NOMO-1 treated with dmso at 0.1 percent for 144 hours (cell line): Measurements from ENCODE around the gene INPP5A.

Experiments
- DNase-seq: peaks from one replicate; lab custom pipeline; 2025; ENCODE audit not compliant: unreplicated experiment; lab: John Stamatoyannopoulos, UW

The INPP5A gene

DNA sequence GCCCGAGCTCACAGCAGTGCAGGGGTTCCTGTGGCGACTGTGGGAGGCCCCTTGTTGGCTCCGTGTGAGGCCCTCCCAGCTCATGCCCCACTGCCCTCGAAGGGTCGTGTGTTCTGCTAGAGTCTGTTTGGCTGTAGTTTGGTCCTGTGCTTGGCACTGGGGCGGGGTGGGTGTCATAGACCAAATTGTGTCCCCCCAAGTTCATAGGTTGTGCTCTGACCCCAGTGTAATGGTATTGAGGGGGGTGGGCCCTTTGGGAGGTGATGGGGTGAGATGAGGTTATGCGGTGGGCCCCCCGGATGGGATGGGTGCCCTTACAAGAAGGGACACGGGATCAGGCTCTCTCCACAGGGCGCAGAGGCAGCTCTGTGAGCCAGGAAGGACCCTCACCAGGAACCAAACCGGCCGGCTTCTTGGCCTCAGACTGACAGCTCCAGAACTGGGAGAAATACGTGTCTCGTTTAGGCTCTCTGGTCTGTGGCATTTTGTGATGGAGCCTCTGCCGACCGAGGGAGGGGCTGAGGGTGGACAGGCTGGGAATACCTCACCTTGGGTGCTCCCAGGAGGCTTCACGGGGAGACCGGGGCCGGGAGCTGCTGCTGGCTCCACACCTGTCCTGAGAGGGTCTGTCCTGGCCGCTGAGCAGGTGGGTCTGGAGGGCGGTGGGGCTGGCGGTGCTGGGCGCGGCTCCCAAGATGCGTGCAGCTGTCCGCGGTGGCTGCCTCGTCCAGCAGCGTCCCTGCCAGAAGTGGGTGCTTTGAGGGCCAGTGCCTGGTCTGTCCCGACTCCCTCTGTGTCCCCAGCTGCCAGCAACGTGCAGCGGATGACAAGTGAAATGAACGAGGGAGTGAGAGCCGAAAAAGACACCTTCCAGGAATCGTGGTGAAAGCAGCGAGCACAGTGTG is 89.4 kb downstream of the INPP5A start:
- DNase-seq, result no peak

GRCh38 chr10:132627666-132628531 is 90.3 kb downstream of the INPP5A start:
- DNase-seq, result no peak

- no peak for DNase-seq
Observed at GRCh38 chr10:132628966-132629900, 91.6 kb downstream of the INPP5A start.

- no peak for DNase-seq
Observed at GRCh38 chr10:132630156-132630555, 92.6 kb downstream of the INPP5A start.

DNA sequence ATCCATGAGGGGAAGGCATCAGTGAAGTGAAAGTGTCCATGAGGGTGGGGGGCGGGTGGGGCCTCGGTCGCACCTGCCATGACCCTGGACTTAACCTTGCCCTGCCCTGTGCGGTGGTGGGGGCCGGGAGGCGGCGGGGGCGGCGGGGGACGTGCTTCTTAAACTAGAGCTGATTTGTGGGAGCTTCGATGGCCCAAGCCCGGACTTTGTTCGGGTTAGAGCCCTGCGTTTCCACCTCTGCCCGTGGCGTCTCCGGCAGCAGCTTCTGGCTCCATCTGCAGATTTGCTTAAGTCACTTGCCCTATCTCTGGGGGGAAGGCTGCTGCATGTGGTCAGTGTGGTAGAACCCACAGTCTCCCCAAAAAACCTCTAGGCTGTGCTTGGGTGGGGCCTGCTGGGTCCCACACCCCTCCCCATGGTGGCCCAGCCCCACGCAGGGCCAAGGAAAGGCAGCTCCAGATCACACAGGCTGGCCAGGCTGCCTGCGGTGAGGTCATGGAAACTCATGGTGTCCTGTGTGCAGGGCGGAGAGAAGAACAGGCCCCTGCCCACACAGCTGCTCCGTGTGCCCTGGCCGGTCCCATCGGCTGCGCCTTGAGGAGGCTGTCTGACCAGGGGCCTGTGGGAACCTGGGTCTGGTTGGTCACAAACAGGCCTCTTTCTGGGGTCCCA is 93.2 kb downstream of the INPP5A start:
- DNase-seq, result no peak

DNA sequence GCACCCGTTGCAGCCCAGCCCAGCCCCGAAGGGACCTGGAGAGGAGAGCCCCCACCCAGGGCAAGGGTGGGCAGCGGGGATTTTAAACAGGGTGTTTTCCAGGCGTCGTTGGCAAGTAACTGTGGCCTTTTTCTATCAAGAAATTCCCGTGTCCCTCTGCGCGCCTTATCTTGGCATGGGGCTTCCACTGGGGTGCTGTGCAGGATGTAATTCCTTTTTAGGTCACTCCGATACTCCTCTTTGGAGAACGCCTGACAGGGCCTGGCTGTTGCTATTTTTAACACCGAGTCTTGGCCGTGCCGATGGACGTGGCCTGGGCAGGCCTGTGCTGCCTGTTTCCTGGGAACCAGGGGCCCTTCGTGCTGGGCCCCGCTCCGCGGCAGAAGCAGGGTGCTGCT is 93.8 kb downstream of the INPP5A start:
- DNase-seq, result no peak

- no peak for DNase-seq
Observed at GRCh38 chr10:132632091-132632561, 94.5 kb downstream of the INPP5A start.

GRCh38 chr10:132632851-132633684 is 95.5 kb downstream of the INPP5A start:
- DNase-seq, result no peak

GRCh38 chr10:132634241-132634946 is 96.8 kb downstream of the INPP5A start:
- no peak for DNase-seq

DNA sequence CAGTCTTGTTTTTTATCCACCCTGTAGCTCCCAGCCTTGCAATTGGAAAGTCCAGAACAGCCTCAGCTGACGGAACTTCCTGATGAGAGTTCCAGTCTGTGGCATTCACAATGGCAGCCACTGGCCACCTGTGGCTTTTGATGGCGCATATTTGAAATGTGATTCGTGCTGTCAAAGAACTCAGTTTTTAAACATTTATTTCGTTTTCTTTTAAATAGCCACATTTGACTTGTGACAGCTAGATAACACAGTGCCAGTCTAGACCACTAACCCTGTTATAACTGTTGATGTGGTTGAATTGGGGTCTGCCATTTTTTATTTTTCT is 97.3 kb downstream of the INPP5A start:
- no peak for DNase-seq

DNA sequence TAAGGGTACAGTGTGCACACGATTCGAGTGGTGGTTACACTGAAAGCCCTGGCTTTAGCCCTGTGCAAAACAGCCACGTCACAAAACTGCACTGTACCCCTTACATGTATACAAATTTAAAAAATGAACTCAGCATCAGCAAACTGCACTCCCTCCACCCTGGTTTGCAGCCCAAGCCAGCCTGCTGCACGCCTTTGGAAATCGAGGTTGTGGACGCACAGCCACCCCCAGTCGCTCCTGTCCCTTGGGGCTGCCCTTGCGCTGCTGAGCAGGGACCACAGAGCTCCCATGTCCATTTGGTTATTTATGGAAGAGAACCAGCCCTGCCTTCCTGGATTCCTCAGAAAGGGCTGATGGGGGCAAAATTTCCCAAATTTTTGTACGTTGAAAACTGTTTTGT is 98.8 kb downstream of the INPP5A start:
- no peak for DNase-seq

DNA sequence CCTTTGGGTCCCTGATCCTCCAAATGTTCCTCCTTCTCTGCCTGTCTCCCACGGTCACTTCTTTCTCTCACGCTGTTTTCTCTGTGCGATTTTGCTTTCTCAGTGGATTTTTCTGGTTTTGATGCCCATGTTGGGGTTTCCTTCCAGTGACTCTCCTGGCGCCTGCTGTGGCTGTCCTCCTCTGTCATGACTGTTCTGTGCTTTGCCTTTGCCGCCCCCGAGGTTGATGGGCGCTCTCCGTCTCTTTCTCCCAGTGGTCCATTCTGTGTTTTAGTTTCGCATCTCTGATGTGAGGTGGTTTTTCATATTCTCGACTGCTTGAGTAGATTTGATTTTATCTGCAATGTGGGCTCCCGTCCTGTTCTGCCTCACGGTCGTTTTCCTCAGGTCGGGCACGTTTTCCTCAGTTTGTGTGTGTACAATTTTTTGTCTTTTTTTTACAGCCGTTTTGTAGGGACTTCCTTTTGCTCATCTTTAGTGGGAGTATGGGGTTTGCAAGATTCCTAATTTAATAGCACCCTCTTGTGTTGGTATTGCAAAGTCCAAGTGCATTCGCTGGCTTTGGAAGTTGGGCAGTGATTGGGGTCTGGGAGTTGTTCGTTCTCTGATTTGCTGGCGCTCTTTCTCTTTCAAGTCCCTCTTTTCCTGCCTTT is 100.0 kb downstream of the INPP5A start:
- DNase-seq, result peak; percentile 45

DNA sequence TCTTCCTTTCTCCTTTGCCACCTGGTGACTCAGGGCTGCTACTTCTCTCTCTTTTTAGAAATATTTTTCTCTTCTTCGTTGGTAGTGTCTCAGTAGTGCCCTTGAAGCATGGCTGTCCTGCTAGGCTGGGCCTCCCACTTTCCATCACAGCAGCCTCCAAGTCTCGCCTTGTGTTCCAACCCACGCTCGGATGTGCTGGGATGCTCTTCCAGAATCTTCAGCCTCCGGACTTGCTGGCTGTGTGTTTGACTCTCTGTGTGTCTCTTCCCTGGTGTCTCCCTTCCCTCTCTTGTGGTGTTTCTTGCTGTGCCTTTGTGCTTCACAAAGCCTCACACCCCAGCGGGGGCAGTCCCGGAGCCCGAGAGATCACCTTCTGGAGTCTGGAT is 100.5 kb downstream of the INPP5A start:
- DNase-seq, result no peak

DNA sequence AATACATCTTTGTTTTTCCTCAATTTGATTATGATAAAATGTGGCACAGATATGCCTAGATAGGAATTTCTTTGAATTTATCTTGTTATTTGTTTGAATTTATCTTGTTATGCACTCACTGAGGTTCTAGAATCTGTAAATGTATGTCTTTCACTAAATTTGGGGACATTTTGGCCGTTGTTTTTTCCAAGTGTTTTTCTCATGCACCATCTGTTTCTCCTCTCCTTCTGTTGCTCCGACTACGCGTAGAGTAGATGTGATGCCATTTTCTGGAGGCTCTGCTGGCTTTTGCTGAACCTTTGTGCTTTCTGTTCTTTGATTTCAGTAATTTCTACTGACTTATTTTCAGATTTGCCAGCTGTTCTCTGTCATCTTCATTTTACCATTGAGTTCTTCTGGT is 101.9 kb downstream of the INPP5A start:
- DNase-seq, result no peak

GRCh38 chr10:132640326-132641125 is 102.9 kb downstream of the INPP5A start:
- DNase-seq, result no peak

GRCh38 chr10:132641401-132641800 is 103.8 kb downstream of the INPP5A start:
- no peak for DNase-seq

GRCh38 chr10:132641966-132642731 is 104.6 kb downstream of the INPP5A start:
- no peak for DNase-seq
